GM13976 (cell line): ENCODE measurements around the gene F8.
A peak's percentile ranks its signal among the peaks of the same experiment; 100 is the strongest.

Experiments
- DNase-seq: peaks from one replicate; pipeline ENCODE4 v3.0.0; 2012; ENCODE audit warnings: low spot score
- in situ Hi-C: fragments of 300-500 bp; cut with MboI; formaldehyde crosslinking; loops from one replicate; pipeline ENCODE4 v1.12.0; 2022; ENCODE audit warnings: low sequenced_read_pairs, mixed read lengths, inconsistent platforms; ENCODE audit not compliant: unreplicated experiment
- TF ChIP-seq, protein P1 (sequence below): IDR thresholded peaks from 2 replicates; pipeline ENCODE4 v1.5.1; 2012; ENCODE audit warnings: borderline replicate concordance, mild to moderate bottlenecking; ENCODE audit not compliant: insufficient read depth; ENCODE audit errors: extremely low read depth, missing control alignments, control extremely low read depth

The F8 gene

DNA sequence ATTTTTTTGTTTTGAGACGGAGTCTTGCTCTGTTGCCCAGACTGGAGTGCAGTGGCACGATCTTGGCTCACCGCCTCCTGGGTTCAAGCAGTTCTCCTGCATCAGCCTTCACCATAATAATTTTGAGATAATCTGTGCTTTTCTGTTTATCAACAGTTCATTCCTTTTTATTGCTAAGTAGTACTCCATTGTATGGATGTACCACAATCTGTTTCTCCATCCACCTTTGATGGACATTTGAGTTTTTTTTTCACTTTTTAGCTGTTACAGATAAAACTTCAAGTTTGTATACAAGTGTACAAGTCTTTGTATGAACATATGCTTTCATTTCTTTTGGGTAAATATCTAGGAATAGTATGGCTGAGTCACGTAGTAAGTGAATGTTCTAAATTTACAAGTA, 13.2 kb upstream of the F8 start:
- TF ChIP-seq, protein P1, sequence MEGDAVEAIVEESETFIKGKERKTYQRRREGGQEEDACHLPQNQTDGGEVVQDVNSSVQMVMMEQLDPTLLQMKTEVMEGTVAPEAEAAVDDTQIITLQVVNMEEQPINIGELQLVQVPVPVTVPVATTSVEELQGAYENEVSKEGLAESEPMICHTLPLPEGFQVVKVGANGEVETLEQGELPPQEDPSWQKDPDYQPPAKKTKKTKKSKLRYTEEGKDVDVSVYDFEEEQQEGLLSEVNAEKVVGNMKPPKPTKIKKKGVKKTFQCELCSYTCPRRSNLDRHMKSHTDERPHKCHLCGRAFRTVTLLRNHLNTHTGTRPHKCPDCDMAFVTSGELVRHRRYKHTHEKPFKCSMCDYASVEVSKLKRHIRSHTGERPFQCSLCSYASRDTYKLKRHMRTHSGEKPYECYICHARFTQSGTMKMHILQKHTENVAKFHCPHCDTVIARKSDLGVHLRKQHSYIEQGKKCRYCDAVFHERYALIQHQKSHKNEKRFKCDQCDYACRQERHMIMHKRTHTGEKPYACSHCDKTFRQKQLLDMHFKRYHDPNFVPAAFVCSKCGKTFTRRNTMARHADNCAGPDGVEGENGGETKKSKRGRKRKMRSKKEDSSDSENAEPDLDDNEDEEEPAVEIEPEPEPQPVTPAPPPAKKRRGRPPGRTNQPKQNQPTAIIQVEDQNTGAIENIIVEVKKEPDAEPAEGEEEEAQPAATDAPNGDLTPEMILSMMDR, result no peak
- no peak for DNase-seq
- in situ Hi-C loops, result no loop called here

DNA sequence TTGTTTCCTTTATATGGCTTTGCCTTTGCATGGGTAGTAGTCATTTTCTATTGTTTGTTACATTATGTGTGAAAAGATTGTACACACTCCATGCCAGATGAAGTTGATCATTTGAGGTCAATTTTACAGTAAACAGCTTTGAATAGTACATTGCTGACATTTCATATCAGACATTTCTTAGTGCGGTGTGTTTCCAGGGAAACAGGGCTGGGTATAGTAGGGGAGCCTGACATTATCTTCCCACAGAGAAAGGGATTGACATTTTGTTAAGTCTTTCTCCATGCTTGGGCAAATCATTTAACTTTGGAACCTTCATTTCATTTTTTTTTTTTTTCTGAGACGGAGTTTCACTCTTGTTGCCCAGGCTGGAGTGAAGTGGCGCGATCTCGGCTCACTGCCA, 9.1 kb upstream of the F8 start:
- no peak for DNase-seq
- TF ChIP-seq, protein P1, result no peak

DNA sequence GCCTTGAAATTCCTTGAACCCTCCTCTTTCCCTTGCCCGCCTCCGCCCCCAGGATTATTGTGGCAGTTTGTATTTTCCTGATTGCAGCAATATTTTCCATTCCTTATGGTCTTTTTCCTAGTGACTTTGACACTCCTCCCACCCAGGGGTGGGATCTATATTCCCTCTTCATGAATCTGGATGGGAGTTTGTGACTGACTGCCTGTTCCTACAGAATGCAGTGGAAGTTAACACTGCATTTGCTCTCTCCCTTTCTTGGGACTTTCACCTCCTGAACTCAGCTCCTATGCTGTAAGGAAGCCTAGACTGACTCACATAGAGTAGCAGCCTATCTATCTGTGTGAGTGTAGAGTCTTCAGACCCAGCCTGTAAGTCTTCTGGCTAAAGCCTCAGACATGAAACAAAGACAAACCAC, 6.4 kb upstream of the F8 start:
- TF ChIP-seq, protein P1, result no peak
- in situ Hi-C loops, result no loop called here
- DNase-seq, result no peak

More for the DNA sequence above, 9.1 kb upstream of the F8 start:
- in situ Hi-C loops, result no loop called here

DNA sequence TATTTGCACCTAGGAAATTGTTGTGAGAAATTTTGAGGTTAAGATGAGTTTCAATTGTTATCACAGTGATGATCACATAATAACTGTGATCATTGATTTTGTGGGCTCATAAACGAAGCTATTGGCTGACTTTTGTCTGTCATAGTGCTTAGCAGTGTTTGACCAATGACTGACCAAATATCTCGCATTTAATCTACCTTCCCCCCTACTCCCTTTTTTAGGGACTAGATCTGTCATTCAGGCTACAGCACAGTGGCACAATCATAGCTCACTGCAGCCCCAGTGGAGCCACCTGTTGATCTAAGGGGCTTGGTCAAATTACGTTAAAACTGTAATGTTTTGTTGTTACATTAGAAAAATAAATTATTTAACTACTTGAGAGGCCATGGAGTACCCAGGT, 5.6 kb upstream of the F8 start:
- no peak for DNase-seq
- in situ Hi-C loops, result no loop called here
- TF ChIP-seq, protein P1, result peak; percentile 3

DNA sequence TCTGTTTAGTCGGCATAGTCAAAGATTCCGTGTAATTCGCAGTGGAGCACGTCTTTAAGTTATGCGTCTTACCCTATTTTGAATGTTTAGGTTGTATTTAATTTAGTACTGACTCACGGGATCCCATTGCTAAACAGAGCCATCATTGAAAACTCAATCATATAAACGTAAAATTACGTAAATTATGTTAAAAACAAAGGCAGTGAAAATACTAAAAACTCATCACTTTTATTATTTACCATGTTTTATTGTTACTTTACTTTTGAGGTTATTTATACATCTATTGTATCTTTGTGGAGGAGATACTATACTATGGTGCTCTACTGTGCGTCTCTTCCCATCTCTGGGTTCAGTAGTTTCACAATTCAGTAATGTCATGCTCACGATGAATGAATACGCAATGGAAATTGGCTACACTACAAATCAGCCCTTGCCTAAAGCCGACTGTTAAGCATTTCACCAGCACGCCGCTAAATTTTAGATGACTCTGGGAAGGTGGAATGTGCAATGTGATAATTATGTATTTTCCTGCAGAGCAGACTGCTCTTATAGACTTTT, 5.1 kb upstream of the F8 start:
- DNase-seq, result no peak
- TF ChIP-seq, protein P1, result no peak
- in situ Hi-C loops, result no loop called here

DNA sequence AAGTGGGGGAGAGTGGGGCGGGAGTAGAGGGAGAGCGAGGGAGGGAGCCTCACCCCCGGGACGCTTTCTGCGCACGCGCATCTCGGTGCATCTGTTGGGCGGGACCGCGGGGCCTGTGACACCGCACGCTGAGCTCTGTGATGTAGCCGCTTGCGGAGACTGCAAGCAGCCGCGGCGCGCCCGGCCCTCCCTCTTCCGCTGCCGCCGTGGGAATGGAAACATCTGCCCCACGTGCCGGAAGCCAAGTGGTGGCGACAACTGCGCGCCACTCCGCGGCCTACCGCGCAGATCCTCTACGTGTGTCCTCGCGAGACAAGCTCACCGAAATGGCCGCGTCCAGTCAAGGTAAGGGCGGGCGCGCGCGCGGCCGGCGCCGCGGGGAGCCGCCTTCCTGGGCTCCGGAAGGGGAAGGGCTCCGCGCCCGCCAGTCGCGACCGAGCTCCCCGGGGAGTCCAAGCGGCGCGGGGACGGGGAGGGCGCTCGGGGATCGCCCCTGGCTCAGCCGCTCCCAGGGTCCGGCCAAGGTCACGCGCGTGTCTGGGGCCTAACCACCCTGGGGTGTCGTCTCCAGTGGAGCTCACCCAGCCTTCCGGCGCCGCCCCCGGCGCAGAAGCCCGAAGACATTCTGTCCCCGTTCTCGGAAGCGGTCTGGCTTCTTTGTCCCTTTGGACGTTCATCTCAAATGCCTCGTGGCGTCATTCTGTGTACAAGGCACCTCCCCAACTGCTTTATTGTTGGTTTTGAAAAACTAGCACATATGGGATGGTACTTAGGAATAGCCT, 4.4 kb upstream of the F8 start, which contains the start of gene FUNDC2:
Gene FUNDC2, plus strand, starts transcription at position 118 of the 782 bp plus-strand sequence. Its CDS starts 95 bp downstream, at position 213.
- peak; percentile 87 for DNase-seq
- in situ Hi-C loops, result no loop called here

More for the DNA sequence above, 4.4 kb upstream of the F8 start, which contains the start of gene FUNDC2:
- TF ChIP-seq, protein P1, result no peak
